Esophagus squamous epithelium (tissue), 4 donors: ENCODE data around the gene PYM1.

Source experiments
- POLR2A ChIP-seq, 4 donors: fragments of 450-650 bp; IDR thresholded peaks; one replicate each; pipeline ENCODE4 v1.6.1; 2017; ENCODE audit warnings: antibody characterized with exemption in 4 of 4, mild to moderate bottlenecking in 4 of 4, moderate library complexity in 3 of 4
- TF ChIP-seq, protein P1 (sequence below), 6 experiments: fragments of 450-650 bp in 4 of 6; fragments of 200-600 bp in 2 of 6; sonication (generic) in 2 of 6; IDR thresholded peaks; one replicate each; pipeline ENCODE4 v1.5.1; 2016 to 2019; ENCODE audit warnings: antibody characterized with exemption in 6 of 6, mild to moderate bottlenecking in 4 of 6, moderate library complexity in 4 of 6

GRCh38 chr12:55938826-55939501, 11.3 kb upstream of the PYM1 start:
- no peak for TF ChIP-seq POLR2A (IDR thresholded peaks at IDR 0.05)
- TF ChIP-seq, protein P1, sequence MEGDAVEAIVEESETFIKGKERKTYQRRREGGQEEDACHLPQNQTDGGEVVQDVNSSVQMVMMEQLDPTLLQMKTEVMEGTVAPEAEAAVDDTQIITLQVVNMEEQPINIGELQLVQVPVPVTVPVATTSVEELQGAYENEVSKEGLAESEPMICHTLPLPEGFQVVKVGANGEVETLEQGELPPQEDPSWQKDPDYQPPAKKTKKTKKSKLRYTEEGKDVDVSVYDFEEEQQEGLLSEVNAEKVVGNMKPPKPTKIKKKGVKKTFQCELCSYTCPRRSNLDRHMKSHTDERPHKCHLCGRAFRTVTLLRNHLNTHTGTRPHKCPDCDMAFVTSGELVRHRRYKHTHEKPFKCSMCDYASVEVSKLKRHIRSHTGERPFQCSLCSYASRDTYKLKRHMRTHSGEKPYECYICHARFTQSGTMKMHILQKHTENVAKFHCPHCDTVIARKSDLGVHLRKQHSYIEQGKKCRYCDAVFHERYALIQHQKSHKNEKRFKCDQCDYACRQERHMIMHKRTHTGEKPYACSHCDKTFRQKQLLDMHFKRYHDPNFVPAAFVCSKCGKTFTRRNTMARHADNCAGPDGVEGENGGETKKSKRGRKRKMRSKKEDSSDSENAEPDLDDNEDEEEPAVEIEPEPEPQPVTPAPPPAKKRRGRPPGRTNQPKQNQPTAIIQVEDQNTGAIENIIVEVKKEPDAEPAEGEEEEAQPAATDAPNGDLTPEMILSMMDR (IDR thresholded peaks at IDR 0.05), result no peak
